GM11168 (cell line): Measurements from ENCODE around the gene MAP7D3.

Experiments used
- in situ Hi-C: fragments of 300-500 bp; cut with MboI; formaldehyde crosslinking; loops from one replicate; pipeline ENCODE4 v1.12.0; 2022; ENCODE audit warnings: low sequenced_read_pairs; ENCODE audit not compliant: unreplicated experiment

Gene MAP7D3

DNA sequence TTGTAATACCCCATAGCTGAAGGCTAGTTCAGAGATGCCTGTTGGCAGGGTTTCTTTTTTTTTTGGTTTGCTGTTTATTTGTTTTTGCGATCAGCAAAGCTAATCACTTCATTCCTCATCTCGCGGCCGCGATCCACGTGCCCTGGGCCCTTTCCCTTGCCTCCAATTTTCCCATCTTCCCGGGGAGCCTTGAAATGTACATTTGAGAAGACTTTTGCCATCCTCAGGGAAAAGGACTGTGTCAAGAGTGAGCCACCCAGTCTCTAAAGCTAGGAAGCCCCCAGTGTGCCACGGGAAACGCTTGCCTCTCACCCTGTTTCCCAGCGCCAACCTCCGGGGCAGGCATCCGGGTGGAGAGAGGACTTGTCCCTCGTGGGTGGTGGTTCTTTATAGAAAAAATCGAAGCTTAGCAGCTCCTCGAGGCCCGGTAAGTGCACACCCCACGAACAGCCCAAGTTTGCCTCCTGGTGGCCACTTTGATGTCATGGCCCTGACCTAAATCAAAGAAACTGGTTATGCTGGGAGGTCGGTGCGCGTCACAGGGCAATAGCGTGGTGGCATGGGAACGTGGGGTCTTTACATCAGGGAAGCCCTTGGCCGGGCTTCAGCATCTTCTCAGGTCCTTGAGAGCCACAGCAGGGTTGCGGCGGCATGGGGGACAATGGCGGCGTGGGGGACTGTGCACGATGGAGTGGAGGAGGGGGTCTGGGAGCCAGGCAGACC lies 42.0 kb downstream of the MAP7D3 start:
- in situ Hi-C loops = no loop called here

DNA sequence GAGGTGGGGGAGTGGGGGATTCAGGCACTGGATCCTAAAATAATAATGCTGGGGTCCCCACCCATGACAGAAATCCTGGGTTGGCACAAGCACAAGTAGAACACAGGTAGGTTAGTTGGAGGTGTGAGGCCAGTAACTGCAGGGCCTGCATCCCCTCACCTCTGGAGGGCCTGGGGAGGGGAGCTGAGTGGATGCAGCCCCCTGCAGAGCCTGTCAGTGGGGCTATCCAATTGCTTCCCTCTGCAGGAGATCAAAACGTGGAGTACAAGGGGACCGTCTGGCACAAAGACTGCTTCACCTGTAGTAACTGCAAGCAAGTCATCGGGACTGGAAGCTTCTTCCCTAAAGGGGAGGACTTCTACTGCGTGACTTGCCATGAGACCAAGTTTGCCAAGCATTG lies 43.7 kb downstream of the MAP7D3 start:
- in situ Hi-C loops = no loop called here

DNA sequence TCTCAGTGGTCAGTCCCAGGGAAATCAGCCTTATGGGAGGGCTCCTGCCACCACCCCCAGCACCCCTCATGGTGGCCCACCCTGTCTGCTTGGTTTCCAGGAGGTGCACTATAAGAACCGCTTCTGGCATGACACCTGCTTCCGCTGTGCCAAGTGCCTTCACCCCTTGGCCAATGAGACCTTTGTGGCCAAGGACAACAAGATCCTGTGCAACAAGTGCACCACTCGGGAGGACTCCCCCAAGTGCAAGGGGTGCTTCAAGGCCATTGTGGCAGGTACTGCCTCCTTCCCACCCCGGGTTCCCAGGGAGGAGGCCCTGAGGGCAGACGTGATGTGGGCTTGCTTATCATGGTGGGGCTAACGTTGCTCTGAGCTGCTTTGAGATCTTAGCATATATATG lies 44.3 kb downstream of the MAP7D3 start:
- in situ Hi-C loops = no loop called here

DNA sequence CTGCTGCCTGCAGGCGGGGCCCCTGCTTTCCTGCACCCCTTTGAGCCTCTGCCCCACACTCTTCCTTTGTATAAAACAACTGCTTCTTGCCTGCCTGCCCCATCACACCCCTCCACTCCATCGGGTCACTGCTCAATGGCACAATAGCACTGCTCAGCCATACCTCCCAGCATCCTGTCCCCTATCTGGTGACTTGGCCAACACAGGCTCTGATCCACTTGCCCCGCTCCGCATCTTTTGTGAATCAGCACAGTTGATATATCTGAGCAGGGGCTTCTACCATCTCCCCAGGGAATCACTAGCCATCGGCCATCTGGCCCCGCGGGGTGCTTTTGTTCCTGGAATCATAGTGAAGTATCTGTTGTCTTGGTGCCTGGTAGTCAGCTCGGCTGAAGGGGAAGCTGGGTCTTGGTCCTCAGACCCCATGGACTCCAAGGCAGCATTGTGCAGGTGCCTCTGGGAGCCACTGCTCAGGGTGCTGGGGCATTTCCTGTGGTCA lies 45.3 kb downstream of the MAP7D3 start:
- in situ Hi-C loops = no loop called here

DNA sequence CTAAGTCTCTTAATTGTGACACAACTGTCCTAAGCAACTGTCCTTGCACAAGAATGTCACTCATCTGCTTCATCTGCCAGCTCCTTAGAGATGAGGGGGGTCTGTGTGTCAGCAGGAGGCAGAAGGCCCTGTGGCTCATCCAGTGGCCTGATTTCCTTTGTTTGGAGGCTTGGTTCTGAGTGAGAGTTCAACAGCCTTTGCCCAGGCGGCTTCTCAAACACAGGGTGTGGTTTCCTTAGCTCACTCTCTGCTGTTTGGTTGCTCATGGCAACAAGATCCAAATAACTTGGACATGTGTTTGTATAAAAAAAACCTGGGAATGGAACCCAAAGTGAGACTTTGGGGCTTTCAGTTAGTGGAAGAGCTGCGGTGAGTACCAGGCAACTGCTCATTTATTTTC lies 46.6 kb downstream of the MAP7D3 start:
- in situ Hi-C loops = no loop called here

DNA sequence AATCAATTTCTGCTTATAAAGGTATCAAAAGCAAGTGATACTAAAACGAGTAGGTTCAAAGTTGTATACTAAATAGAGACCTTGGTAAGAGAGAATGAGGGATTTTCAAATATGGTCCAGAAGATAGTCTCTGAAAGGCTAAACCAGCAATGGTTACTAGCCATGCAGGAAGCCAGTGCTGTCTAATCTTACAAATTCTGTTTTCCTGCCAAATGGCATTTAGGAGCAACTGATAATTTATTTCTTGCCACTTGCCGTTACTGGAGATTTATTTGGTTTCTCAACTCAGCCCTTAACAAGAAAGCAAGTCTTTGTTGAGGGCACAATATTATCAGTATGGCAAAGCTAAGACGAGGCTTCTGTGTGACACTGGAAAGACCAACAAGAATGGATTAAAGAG lies 47.2 kb downstream of the MAP7D3 start:
- in situ Hi-C loops = no loop called here

DNA sequence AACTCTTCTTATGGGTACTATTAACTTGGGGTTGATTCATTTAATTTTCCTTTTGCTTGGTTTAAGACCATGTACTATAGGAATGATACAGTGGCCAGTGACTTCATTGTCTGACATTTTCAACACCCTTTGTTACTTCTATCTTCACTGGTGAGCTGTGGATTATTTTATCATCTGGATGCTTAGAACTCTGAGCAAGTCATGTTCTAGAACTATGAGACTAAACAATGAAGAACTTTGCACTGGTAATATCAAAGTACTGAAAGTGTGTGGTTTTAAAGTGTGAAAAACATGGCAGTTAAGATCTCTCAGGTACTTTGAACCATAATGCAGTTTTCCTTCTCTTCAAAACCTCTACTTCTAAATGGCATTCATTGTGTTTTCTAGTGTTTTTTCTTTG lies 47.8 kb downstream of the MAP7D3 start:
- in situ Hi-C loops = no loop called here

DNA sequence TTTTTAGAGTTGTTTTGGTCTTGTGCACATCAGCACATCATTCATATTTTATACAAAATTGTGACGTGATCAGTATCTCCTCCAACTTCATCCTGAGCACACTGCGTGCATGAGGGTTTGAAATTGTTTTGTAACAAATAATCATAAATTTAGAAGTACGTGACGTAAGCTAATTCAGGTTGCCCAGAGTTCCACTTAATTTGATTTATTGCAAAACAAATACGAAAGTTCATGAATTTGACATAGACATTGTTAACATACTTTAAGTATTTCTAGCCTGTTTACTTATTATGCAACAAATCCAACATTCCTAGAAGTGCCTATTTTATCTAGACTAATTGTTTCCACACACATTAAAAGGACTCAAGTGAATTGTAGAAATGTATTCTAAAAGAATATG lies 48.3 kb downstream of the MAP7D3 start:
- in situ Hi-C loops = no loop called here

DNA sequence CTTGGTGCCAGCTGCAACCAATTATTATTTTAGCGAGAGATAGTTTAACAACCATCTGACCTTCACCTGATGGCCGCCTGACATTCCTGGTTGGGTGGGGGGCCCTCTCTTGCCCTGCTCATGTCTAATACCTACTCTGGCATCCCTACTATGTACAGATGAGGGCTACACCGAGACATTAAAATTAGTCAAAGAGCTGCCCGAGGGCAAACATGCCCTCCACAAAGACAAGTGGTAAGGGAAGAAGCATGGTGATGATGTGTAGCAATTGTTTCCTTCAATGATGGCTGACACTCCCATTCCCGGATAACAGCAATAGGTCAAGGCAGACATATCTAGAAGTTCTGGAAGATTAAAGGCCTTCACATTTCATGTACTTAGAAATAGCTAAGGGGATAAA lies 49.6 kb downstream of the MAP7D3 start:
- in situ Hi-C loops = no loop called here

DNA sequence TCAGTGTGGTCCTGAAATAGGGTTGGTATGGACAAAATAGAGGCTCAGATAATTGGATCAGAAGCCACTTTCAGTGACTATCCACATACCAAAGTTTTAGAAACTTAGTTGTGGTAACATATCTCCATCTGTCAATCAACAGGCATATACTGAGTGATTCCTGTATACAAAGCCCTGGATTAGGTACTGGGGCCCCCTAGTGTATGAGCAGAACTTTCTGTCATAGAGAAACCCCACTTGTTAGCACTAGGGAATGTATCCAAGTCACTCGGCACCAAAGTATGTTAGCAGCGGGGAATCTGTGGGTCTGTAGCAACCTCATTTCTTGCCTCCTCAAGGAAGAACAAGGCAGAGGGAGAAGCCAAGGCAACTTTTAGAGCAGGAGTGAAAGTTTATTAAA lies 50.7 kb downstream of the MAP7D3 start:
- in situ Hi-C loops = no loop called here

DNA sequence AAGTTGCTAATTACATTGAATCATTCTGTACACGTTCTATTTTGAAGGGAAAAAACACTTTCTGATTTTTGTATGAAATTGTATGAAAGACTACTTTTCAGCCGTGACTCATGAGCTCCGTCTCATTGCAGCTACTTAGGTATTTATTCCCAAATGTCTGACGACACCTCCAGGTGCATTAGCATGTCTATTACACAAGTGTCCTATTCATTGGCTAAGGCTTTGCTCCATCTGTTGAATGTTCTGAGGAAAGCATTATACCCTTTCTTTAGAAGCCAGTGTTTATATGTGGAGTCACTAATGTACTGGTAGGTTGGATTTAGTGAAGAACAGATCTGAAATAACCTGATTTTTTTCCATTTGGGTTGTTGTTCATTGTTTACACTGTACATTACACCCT lies 51.8 kb downstream of the MAP7D3 start:
- in situ Hi-C loops = no loop called here

DNA sequence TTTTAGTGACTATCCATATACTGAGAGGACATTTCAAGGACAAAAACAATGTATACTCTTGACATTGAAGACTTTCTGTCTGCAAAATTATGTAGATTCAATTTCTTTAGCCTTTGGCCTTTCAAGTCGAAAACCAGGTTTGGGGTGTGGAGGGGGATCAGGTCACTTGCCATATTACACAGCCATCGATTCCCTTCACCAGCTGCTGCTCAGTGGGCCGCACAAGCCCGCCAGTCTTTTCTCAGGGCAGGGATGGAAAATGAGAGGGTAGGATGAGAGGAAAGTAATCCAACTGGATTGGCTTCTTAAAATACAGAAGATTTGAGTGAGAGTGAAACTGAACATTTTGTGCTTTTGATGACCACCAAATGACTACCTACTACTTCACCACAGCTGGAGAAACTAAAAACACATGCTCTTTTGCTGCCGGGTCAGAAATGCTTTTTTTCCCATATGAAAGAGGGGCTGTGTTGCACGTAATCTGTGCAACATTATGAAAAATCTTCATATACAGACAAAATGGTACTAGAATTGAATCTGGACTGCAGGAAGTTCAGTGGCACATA lies 52.4 kb downstream of the MAP7D3 start:
- in situ Hi-C loops = no loop called here

DNA sequence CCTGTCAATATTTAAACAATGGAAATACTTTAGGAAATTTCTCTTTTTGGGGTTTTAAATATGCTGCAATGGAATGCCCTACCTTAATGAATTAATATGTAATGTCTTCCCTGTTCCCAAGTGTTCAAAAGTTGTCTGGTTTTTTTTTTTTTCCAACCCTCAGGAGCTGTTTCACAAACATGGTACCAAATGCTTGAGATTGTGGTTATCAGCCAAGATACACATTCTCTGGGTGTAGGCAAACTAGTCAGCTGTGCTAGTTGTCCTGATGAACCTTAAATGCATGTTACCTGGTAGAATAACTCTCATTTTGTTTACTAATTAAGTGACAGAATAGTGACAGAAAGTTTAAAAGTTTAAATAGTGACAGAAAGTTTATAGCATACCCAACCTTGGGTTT lies 53.2 kb downstream of the MAP7D3 start:
- in situ Hi-C loops = no loop called here

DNA sequence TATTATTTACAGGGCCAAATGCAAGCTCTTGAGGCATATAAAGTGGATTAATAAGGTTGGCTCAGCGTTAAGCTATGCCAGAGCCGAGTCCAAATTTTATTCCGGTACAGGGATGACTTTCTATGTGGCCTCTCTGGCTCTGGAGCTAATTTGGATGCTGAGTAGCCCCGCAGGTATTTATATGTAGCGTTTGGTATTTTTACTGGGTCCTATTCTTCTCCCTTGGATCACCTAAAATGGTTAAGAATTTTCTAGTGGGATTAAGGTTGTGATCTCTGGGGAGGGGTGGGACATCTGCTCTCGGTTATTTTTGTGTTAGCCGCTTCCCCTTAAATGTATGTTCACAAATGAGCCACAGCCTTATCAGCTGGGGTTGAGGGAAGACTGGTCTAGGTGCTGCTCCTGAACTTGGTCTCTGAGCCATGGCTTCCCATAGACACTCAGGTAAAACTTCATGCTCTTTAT lies 54.5 kb downstream of the MAP7D3 start:
- in situ Hi-C loops = no loop called here

DNA sequence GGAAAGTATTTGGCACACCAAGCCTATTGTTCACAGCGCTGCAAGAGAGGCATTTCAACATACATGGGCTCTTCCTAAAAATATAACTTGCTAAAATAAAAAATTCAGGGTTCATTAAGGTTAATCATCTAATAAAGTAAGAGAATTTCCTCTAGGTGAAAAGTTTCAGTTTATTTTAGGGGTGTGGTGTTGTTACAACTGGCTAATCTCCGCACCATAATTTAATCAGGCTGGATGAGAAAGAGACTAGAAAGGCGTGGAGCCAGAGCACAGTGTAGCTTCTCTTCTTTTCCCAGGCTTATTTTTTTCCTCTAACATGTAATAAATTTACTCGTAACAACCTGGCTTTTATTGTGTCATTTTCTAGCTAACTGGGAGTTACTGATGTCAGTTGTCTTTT lies 56.0 kb downstream of the MAP7D3 start:
- in situ Hi-C loops = no loop called here

DNA sequence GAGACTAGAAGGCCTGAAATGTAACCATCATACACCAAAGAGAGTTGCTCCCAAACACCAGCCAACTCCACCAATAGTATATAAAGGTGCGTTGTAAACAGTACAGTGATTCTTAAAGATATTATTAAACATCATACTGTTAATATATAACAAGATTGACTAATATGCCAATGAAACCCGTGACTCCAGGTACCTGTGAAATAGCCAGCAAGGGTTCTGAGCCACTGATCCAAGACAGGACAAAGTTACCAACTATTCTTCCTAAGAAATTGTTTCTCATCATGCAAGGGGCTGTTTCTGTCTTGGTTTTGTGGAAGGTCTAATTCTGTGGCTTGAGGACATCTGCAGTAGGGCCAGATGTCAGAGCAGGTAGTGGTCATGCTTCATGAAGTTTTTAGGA lies 56.7 kb downstream of the MAP7D3 start:
- in situ Hi-C loops = no loop called here

DNA sequence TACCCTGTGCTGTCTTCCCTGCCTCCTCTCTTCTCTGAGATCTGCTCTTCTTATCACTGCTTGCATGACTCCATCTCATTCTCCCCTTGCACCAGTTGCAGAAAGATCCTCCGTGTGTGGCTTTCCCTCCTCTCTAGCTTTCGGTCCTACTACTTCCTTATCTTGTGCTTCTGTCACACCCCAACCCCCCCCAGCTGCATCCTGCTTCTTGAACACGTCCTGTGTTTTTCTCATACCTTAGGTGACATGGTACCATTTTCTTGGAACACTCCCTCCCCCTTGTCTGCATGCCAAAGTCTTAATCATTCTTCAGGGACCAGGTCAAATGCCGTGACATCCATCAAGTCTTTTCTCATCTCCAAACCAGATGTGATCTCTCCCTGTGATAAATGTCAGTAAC lies 57.4 kb downstream of the MAP7D3 start:
- in situ Hi-C loops = no loop called here

DNA sequence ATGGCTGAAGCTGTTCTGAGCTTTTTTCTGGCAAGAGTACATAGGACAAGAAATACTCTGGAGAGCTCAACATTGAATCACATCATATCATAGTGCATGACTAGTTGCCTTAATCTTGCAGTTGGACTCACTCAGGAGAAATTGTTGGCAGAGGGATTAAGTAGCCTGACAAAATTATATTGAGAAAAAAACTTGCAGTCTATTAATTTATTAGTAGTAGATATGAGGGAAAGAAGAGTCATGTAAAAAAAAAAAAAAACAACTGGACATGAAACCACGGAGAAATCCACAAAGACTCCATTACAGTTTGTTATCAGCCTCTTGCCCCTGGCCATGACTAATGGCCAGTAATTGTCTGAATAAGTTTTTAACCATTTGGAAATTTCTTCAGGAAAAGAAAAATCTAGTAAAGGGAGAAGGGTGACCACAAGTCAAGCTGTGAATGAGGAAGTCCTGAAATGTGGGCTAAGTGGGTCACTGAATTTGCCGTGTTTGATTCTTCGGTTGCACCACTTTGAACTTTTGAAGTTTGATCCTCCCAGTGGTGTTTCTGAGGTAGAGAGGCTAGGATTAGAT lies 58.3 kb downstream of the MAP7D3 start:
- in situ Hi-C loops = no loop called here

DNA sequence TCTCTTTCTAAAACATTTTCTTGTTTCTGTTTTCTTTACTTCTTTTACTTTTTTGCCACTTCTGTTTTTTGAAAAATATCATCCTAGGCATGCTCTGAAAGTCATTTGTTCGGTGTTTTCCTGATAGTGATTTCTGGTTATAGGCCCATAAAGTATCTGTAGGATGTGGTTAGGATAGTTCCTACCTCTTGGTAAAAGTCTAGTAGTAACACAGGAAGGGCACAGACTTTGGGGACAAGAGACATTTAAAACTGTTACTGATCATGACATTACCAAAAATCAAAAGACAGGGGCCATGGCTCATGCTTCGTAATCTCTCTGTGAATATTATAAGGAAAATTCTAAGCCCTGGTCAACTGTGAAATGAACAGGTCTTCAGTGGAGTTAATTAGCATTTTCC lies 59.1 kb downstream of the MAP7D3 start:
- in situ Hi-C loops = no loop called here

DNA sequence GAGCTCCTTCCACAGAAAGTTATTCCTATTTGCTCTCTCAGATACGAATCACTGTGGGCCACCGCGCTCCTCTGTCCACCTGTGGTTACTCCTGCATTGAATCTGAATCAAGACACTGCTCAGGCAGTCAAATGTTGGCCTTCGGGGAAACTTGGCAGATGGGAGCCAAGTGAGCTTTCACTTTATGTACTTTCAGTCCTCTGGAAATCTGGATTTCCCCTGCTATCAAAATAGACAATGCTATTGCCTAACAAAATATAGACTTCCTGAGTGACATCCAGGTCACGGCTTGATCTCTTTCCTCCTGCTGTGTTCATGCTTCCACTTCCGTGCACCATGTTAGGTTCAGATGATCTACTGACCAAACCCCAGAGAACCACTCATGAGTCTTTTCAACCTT lies 60.0 kb downstream of the MAP7D3 start:
- in situ Hi-C loops = no loop called here

DNA sequence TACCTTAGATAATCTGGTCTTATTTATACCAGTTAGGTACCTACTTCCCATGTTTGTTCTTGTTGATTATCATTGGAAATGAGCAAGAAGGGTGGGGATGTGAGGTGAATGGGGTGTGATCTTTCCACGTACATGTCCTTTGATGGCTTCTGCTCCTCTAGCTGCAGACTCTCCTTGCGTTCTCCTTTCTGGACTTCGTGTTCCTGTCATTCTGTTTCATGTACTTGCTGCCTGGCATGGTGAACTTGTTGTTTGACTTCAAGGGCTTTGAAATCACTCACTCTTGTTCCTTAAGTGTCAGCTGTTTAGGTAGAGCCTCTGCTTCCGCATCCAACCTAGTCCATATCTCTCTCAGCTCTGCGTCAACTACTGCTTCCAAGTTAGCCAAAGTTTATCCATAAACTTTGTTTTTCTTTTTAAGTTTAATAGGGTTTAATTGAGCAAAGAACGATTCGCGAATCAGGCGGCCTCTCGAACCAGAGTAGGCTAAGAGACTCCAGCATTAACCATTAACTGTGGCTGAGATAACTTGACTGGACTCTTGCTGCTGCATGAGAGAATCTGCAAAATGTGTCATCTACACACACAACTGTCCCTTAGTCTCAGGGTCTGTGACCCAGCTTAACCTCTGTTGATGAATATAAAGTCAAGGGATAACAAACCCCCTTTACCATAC lies 61.0 kb downstream of the MAP7D3 start:
- in situ Hi-C loops = no loop called here
